HL-60 (cell line): ENCODE results near the gene SLC26A2.
A peak's percentile ranks its signal among the peaks of the same experiment; 100 is the strongest.

ENCODE experiments used
- DNase-seq, 2 experiments: peaks; one replicate each; pipeline ENCODE4 v3.0.0-alpha.2; 2010 to 2020; ENCODE audit warnings: low read depth in 1 of 2, low spot score in 1 of 2
- H3K27ac ChIP-seq: fragments of 250-450 bp; sonication (Bioruptor Pico); replicated peaks from 2 replicates; pipeline ENCODE4 v1.5.1; 2020; ENCODE audit warnings: mild to moderate bottlenecking, moderate library complexity
- H3K27me3 ChIP-seq: fragments of 250-450 bp; sonication (Bioruptor Pico); 2 replicates; pipeline ENCODE4 v1.5.1; 2021; ENCODE audit warnings: mild to moderate bottlenecking, moderate library complexity; ENCODE audit not compliant: insufficient read depth, poor library complexity, severe bottlenecking
- H3K4me3 ChIP-seq: replicated peaks from 2 replicates; pipeline ENCODE4 v1.5.1; 2011; ENCODE audit warnings: mild to moderate bottlenecking, control low read depth, low read length; ENCODE audit not compliant: insufficient read depth
- CTCF ChIP-seq: IDR thresholded peaks from one replicate; pipeline ENCODE4 v1.5.1; 2011; ENCODE audit warnings: low read length, control low read depth, inconsistent platforms; ENCODE audit not compliant: insufficient read depth
- GABPA ChIP-seq: IDR thresholded peaks from 2 replicates; pipeline ENCODE4 v1.6.1; 2012; ENCODE audit warnings: low read depth
- POLR2AphosphoS5 ChIP-seq: IDR thresholded peaks from 2 replicates; pipeline ENCODE4 v1.6.1; 2012; ENCODE audit warnings: low read depth
- SPI1 ChIP-seq: IDR thresholded peaks from 2 replicates; pipeline ENCODE4 v1.6.1; 2012; ENCODE audit warnings: low read depth, mild to moderate bottlenecking, borderline replicate concordance
- TF ChIP-seq, protein P1 (sequence below): IDR thresholded peaks from 2 replicates; pipeline ENCODE4 v1.6.1; 2012; ENCODE audit warnings: low read depth; ENCODE audit not compliant: insufficient replicate concordance

SLC26A2 gene

DNA sequence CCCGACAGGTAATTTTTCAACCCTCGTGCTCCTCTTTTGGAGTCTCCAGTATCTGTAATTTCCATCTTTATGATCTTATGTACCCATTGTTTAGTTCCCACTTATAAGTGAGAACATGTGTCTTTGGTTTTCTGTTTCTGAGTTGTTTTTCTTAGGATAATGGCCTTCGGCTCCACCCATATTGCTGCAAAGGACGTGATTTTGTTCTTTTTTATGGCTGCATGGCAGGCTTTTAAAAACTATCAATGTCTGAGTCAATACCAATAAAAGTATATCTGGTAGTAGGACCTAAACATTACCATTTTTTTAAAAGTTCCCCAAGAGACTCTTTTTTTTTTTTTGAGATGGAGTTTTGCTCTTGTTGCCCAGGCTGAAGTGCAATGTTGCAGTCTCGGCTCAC lies 3.9 kb upstream of the SLC26A2 start:
- Histone ChIP-seq H3K4me3 (no peak overlapping the region), H3K27ac (no peak overlapping the region), H3K27me3 (no peaks in the 10 kb centered on the region)
- no peak for DNase-seq
- TF ChIP-seq CTCF, result no peak
- TF ChIP-seq POLR2AphosphoS5, result no peak
- TF ChIP-seq GABPA, result no peak
- TF ChIP-seq, protein P1, sequence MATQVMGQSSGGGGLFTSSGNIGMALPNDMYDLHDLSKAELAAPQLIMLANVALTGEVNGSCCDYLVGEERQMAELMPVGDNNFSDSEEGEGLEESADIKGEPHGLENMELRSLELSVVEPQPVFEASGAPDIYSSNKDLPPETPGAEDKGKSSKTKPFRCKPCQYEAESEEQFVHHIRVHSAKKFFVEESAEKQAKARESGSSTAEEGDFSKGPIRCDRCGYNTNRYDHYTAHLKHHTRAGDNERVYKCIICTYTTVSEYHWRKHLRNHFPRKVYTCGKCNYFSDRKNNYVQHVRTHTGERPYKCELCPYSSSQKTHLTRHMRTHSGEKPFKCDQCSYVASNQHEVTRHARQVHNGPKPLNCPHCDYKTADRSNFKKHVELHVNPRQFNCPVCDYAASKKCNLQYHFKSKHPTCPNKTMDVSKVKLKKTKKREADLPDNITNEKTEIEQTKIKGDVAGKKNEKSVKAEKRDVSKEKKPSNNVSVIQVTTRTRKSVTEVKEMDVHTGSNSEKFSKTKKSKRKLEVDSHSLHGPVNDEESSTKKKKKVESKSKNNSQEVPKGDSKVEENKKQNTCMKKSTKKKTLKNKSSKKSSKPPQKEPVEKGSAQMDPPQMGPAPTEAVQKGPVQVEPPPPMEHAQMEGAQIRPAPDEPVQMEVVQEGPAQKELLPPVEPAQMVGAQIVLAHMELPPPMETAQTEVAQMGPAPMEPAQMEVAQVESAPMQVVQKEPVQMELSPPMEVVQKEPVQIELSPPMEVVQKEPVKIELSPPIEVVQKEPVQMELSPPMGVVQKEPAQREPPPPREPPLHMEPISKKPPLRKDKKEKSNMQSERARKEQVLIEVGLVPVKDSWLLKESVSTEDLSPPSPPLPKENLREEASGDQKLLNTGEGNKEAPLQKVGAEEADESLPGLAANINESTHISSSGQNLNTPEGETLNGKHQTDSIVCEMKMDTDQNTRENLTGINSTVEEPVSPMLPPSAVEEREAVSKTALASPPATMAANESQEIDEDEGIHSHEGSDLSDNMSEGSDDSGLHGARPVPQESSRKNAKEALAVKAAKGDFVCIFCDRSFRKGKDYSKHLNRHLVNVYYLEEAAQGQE, result no peak
- no peak for TF ChIP-seq SPI1

DNA sequence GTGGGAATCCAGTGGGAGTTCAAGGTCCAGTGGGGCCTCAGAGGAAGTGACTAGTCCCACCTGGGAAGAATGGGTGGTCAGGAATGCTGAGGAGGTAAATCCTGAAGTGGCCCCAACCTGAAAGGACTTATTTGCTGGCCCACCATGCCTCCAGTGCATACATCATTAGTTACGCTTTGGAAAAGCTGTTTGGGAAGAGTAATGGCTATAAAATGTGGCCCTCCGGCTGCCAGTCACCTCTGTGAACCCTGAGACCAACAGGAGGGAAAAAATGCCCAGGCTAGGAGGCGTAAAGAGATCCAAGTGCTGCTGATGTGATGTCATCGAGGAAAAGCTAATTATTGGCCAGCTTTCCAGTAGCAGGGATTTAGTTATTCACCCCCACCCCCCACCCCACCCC lies 2.7 kb upstream of the SLC26A2 start:
- no peak overlapping the region for H3K4me3 ChIP-seq
- no peaks in the 10 kb centered on the region for H3K27me3 ChIP-seq
- DNase-seq, result no peak
- H3K27ac ChIP-seq, result no peak overlapping the region
- TF ChIP-seq, protein P1, result no peak
- TF ChIP-seq SPI1, result no peak
- TF ChIP-seq POLR2AphosphoS5, result no peak
- no peak for TF ChIP-seq GABPA
- no peak for TF ChIP-seq CTCF

DNA sequence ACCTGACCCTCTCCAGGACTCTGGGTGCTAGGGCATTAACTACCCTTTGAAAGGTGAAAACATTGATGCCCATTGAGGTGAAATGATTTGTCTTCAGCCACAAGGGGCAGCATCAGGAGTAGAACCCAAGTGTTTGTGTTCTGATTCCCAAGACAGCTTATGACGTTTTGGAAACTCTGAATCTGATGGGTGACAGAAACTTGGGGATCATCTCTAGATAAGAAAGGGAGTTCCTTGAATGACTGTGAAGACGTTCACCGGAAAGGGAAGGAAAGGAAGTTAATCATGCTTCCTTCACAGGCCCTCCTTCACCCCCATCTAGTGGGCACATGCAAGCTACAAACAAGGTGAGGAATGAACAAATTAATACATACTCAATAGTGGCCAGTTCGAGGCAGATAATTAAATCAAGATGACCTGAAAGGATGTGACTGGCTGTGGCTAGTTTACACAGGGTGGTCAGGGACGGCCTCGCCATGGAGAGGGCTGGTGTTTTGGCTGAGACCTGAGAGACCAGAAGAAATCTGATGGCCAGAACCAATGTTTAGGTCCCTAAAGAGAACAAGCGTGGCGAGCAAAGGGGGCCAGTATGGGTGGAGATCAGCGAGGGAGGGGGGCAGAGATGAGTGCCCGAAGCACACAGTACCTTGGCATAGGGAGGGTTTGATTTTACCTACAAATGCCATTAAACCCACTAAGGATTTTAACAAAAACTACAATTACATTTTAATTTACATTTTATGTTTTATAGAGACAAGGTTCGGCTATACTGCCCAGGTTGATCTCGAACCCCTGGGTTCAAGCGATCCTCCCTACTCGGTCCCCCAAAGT lies 937 bp upstream of the SLC26A2 start:
- DNase-seq, result peak; percentile 75 to 87
- TF ChIP-seq SPI1 (no peak), POLR2AphosphoS5 (no peak), CTCF (peak; percentile 43), GABPA (0 out of 2 replicates have a peak, but pooled peaks have one; percentile 21)
- TF ChIP-seq, protein P1, result no peak
- Histone ChIP-seq H3K27me3 (no peaks in the 10 kb centered on the region), H3K27ac (peak overlapping the region; percentile 83), H3K4me3 (peak overlapping the region; percentile 99)
